Aorta (tissue), 4 donors: Measurements from ENCODE around the gene ARFGAP1. TPM values are rescaled to one million over a fixed set of nuclear protein-coding genes. Genes with fewer than 3 reads are reported as not detected.

Experiments
- microRNA-seq, 2 donors: library from miRNA; unstranded; fragments of <30 nt; microRNA quantifications; one replicate each; pipeline ENCODE4 v1.2.0, GENCODE V29; 2020
- polyA plus RNA-seq, 2 donors: library from polyadenylated mRNA; stranded (reverse); fragments of 200-250 nt; gene quantifications; one replicate each; pipeline ENCODE4 v1.2.3, GENCODE V29; 2013
- total RNA-seq, 2 donors: library from RNA; stranded (reverse); fragmentation: NEBNext Ultra II Directional; extraction: Animal tissue kit (Norgen Biotek cat#: 25700); gene quantifications; one replicate each; pipeline ENCODE4 v1.2.1, GENCODE V29; 2021
- donor health status: healthy with polysubstance abuse.
- donor health status: Bipolar disorder and iron deficiency.
- donor health status: DM: no; HTN: no; CAD: no.
- donor health status: DM: yes; HTN: yes; CAD: no.

Gene ARFGAP1
- total and polyA plus RNA-seq, 4 donors: 21.7 to 202 (median 81.9) TPM

Small RNAs within 50 kb of the gene (microRNA-seq; reads per million reads assigned to microRNA genes)
- gene MIR3196 (0 reads per million in 2 donors), gene MIR4326 (0 to 3.6 reads per million in 2 donors)

Other genes starting within 250 kb of the ARFGAP1 start
- gene YTHDF1, start 56.7 kb upstream of the ARFGAP1 start, total RNA-seq: 10 to 100 TPM; 27.2 to 30.4 TPM
- gene YTHDF1, start 56.7 kb upstream of the ARFGAP1 start, polyA plus RNA-seq: 10 to 100 TPM; 19.8 to 22.2 TPM
- gene BIRC7, start 36.9 kb upstream of the ARFGAP1 start, total RNA-seq: not detected
- gene BIRC7, start 36.9 kb upstream of the ARFGAP1 start, polyA plus RNA-seq: not detected
- not detected for gene NKAIN4, start 18.4 kb upstream of the ARFGAP1 start, total RNA-seq
- gene NKAIN4, start 18.4 kb upstream of the ARFGAP1 start, polyA plus RNA-seq: not detected
- gene COL20A1, start 20.4 kb downstream of the ARFGAP1 start, total RNA-seq: under 1 TPM in 1 of 2 donors, not detected in 1; 0.09 TPM
- under 1 TPM in 1 of 2 donors, not detected in 1; 0.15 TPM for gene COL20A1, start 20.4 kb downstream of the ARFGAP1 start, polyA plus RNA-seq
- not detected for gene CHRNA4, start 88.5 kb downstream of the ARFGAP1 start, total RNA-seq
- not detected for gene CHRNA4, start 88.5 kb downstream of the ARFGAP1 start, polyA plus RNA-seq
- not detected for gene KCNQ2, start 199.8 kb downstream of the ARFGAP1 start, total RNA-seq
- gene KCNQ2, start 199.8 kb downstream of the ARFGAP1 start, polyA plus RNA-seq: not detected
- gene EEF1A2, start 226.3 kb downstream of the ARFGAP1 start, total RNA-seq: 1 to 10 TPM in 1 of 2 donors, under 1 TPM in 1; 0.88 to 1.5 TPM
- 1 to 10 TPM in 1 of 2 donors, under 1 TPM in 1; 0.64 to 6.0 TPM for gene EEF1A2, start 226.3 kb downstream of the ARFGAP1 start, polyA plus RNA-seq
- gene PPDPF, start 248.0 kb downstream of the ARFGAP1 start, total RNA-seq: 100 to 1,000 TPM; 176 to 190 TPM
- gene PPDPF, start 248.0 kb downstream of the ARFGAP1 start, polyA plus RNA-seq: 100 to 1,000 TPM; 360 to 386 TPM